ENCODE data around the gene DOCK4. TPM values are rescaled to one million over a fixed set of nuclear protein-coding genes. Genes with fewer than 3 reads are reported as not detected.

Gene DOCK4
- total and polyA plus RNA-seq, 2 of the 8 experiments (the other 6 are each of a cell fraction or from before 2014, with no cell fraction given), result 5.1 to 23.6 TPM

DNA sequence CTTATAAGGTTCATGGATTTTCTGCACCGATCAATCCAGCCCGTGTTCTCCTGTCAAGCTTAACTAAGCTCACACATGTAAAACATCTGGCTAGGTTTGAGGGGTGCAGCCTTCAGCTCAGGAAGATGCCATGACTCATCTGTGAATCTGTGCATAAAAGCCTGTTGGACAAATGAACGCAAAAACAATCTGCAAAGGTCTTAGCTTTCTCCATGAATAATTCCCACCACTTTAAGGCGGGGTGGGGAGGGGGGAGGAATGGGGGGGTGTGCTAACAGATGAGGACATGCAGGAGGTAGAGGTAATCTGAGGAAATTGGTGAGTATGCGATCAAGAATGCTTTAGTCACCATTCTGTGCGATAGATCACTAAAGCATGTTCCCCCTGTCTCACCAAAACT is 4.8 kb downstream of the DOCK4 start (continued):
- TF ChIP-seq BACH1 (IDR thresholded peaks at IDR 0.05; ENCODE audit: low read length) (no peak), ATF2 (IDR thresholded peaks at IDR 0.05; ENCODE audit: low read length) (no peak), MAFK (IDR thresholded peaks at IDR 0.05; ENCODE audit: low read depth, low read length) (no peak), GABPA (IDR thresholded peaks at IDR 0.05; ENCODE audit: borderline replicate concordance, insufficient read depth, low read length) (no peak), JUND (IDR thresholded peaks at IDR 0.05; ENCODE audit: low read length) (no peak), RNF2 (IDR thresholded peaks at IDR 0.05; ENCODE audit: borderline replicate concordance, low read depth, low read length, missing control alignments, poor library complexity, severe bottlenecking) (no peak), RBBP5 (IDR thresholded peaks at IDR 0.05; ENCODE audit: borderline replicate concordance, low read depth, low read length) (no peak), RFX5 (IDR thresholded peaks at IDR 0.05; ENCODE audit: borderline replicate concordance, low read depth, low read length) (no peak)

Measured in H1 (cell line).